IMR-90 (cell line): ENCODE measurements around the gene CPLX1. TPM values are rescaled to one million over a fixed set of nuclear protein-coding genes. Genes with fewer than 3 reads are reported as not detected.

ENCODE experiments used
- ATAC-seq: fragments of 200-7000 bp; cut with Tn5 transposase; 2 replicates; pipeline ENCODE4 v1.9.1; 2020; ENCODE audit warnings: low read depth, mild to moderate bottlenecking, moderate library complexity
- BruUV-seq: library from RNA; stranded (reverse); fragments of 400-500 nt; replicated peaks from 2 replicates; lab custom pipeline; 2021; lab: Mats Ljungman, UMichigan
- CTCF ChIA-PET: fragments of 300-600 bp; formaldehyde crosslinking; extraction: SDS; loops from one replicate; lab custom pipeline; 2021; ENCODE audit warnings: antibody characterized with exemption; lab: Yijun Ruan, JAX
- POLR2A ChIA-PET: fragments of 300-600 bp; sonication (Branson Sonifier 250); formaldehyde crosslinking; loops from one replicate; lab custom pipeline; 2022; ENCODE audit warnings: antibody characterized with exemption; ENCODE audit not compliant: unreplicated experiment; lab: Charles Lee
- DNase-seq: peaks from one replicate; pipeline ENCODE4 v3.0.0; 2013
- H2AFZ ChIP-seq: replicated peaks from 2 replicates; pipeline ENCODE3; 2013; ENCODE audit warnings: low read length, mild to moderate bottlenecking; ENCODE audit not compliant: poor library complexity
- H2AK5ac ChIP-seq: 2 replicates; pipeline ENCODE4 v1.6.1; 2013; ENCODE audit warnings: low read depth, low read length, inconsistent platforms
- H2AK9ac ChIP-seq: replicated peaks from 2 replicates; pipeline ENCODE3; 2013; ENCODE audit warnings: mild to moderate bottlenecking, low read depth, low read length, moderate library complexity; ENCODE audit not compliant: poor library complexity
- H2BK120ac ChIP-seq: 2 replicates; pipeline ENCODE4 v1.6.1; 2013; ENCODE audit warnings: low read depth, low read length, inconsistent platforms
- H2BK15ac ChIP-seq: 3 replicates; pipeline ENCODE4 v1.6.1; 2013; ENCODE audit warnings: low read depth, low read length, inconsistent platforms
- H2BK20ac ChIP-seq: 2 replicates; pipeline ENCODE4 v1.6.1; 2013; ENCODE audit warnings: low read depth, mild to moderate bottlenecking, inconsistent platforms, low read length, moderate library complexity
- H2BK5ac ChIP-seq: 2 replicates; pipeline ENCODE4 v1.6.1; 2013; ENCODE audit warnings: mild to moderate bottlenecking, low read depth, low read length, inconsistent platforms; ENCODE audit not compliant: poor library complexity, severe bottlenecking
- H3K14ac ChIP-seq: replicated peaks from 2 replicates; pipeline ENCODE4 v1.6.1; 2013; ENCODE audit warnings: low read depth, low read length, inconsistent platforms
- H3K18ac ChIP-seq: 2 replicates; pipeline ENCODE4 v1.6.1; 2013; ENCODE audit warnings: low read depth, low read length, control low read depth
- H3K23ac ChIP-seq: 2 replicates; pipeline ENCODE4 v1.6.1; 2013; ENCODE audit warnings: low read depth, low read length, inconsistent platforms
- H3K27ac ChIP-seq: 2 replicates; pipeline ENCODE4 v1.5.1; 2013; ENCODE audit warnings: mild to moderate bottlenecking, control low read depth, low read length; ENCODE audit not compliant: insufficient read depth
- H3K27me3 ChIP-seq: 2 replicates; pipeline ENCODE4 v1.6.1; 2013; ENCODE audit warnings: low read length; ENCODE audit not compliant: control insufficient read depth, insufficient read depth
- H3K36me3 ChIP-seq: 2 replicates; pipeline ENCODE4 v1.6.1; 2013; ENCODE audit warnings: low read length, mixed read lengths; ENCODE audit not compliant: control insufficient read depth, insufficient read depth
- H3K4ac ChIP-seq: 2 replicates; pipeline ENCODE4 v1.6.1; 2013; ENCODE audit warnings: low read depth, low read length, inconsistent platforms
- H3K4me1 ChIP-seq: 2 replicates; pipeline ENCODE4 v1.6.1; 2013; ENCODE audit warnings: low read length, mixed read lengths; ENCODE audit not compliant: control insufficient read depth, insufficient read depth
- H3K4me2 ChIP-seq: 2 replicates; pipeline ENCODE4 v1.6.1; 2013; ENCODE audit warnings: low read depth, mild to moderate bottlenecking, control low read depth, low read length, moderate library complexity
- H3K4me3 ChIP-seq: 2 replicates; pipeline ENCODE4 v1.5.1; 2013; ENCODE audit warnings: low read depth, mild to moderate bottlenecking, control low read depth, low read length, moderate library complexity; ENCODE audit not compliant: insufficient read depth
- H3K56ac ChIP-seq: 2 replicates; pipeline ENCODE4 v1.6.1; 2013; ENCODE audit warnings: low read length, inconsistent platforms; ENCODE audit not compliant: insufficient read depth; ENCODE audit errors: extremely low read depth
- H3K79me1 ChIP-seq, 2 experiments: 2 replicates each; pipeline ENCODE4 v1.6.1; 2013; ENCODE audit warnings: low read length in 2 of 2, inconsistent platforms in 1 of 2, low read depth in 1 of 2
- H3K9ac ChIP-seq: 2 replicates; pipeline ENCODE4 v1.6.1; 2013; ENCODE audit warnings: low read depth, low read length, control low read depth
- H3K9me1 ChIP-seq: 2 replicates; pipeline ENCODE4 v1.6.1; 2013; ENCODE audit warnings: low read length, inconsistent platforms; ENCODE audit not compliant: insufficient read depth
- H3K9me3 ChIP-seq: 2 replicates; pipeline ENCODE4 v1.6.1; 2013; ENCODE audit warnings: low read length; ENCODE audit not compliant: control insufficient read depth, insufficient read depth
- H4K20me1 ChIP-seq: 2 replicates; pipeline ENCODE4 v1.6.1; 2013; ENCODE audit warnings: low read length, inconsistent platforms; ENCODE audit not compliant: insufficient read depth
- H4K5ac ChIP-seq: 2 replicates; pipeline ENCODE4 v1.6.1; 2013; ENCODE audit warnings: mild to moderate bottlenecking, low read depth, low read length, control low read depth
- H4K8ac ChIP-seq, 2 experiments: 2 replicates each; pipeline ENCODE4 v1.6.1; 2013; ENCODE audit warnings: low read depth in 2 of 2, low read length in 2 of 2, control low read depth in 1 of 2, inconsistent platforms in 1 of 2
- H4K91ac ChIP-seq: 2 replicates; pipeline ENCODE4 v1.6.1; 2013; ENCODE audit warnings: low read depth, low read length, inconsistent platforms; ENCODE audit not compliant: insufficient read depth
- BHLHE40 ChIP-seq: fragments of 150-350 bp; IDR thresholded peaks from 2 replicates; pipeline ENCODE4 v1.6.1; 2016; ENCODE audit warnings: mild to moderate bottlenecking, low read depth, low read length
- CEBPB ChIP-seq: IDR thresholded peaks from 2 replicates; pipeline ENCODE4 v1.6.1; 2012; ENCODE audit warnings: low read depth, low read length, improper control_type of control experiment
- CHD1 ChIP-seq: IDR thresholded peaks from 2 replicates; pipeline ENCODE4 v1.6.1; 2012; ENCODE audit warnings: low read depth, low read length, improper control_type of control experiment
- FOS ChIP-seq: fragments of 150-350 bp; IDR thresholded peaks from 2 replicates; pipeline ENCODE4 v1.6.1; 2016; ENCODE audit warnings: low read depth, low read length
- MAFK ChIP-seq: IDR thresholded peaks from 2 replicates; pipeline ENCODE4 v1.6.1; 2012; ENCODE audit warnings: low read depth, low read length, improper control_type of control experiment
- MAZ ChIP-seq: IDR thresholded peaks from 2 replicates; pipeline ENCODE4 v1.6.1; 2012; ENCODE audit warnings: low read depth, mild to moderate bottlenecking, low read length, improper control_type of control experiment, moderate library complexity, borderline replicate concordance
- MXI1 ChIP-seq: IDR thresholded peaks from 2 replicates; pipeline ENCODE4 v1.6.1; 2012; ENCODE audit warnings: low read depth, mild to moderate bottlenecking, low read length, moderate library complexity, borderline replicate concordance
- NFE2L2 ChIP-seq: fragments of 150-350 bp; IDR thresholded peaks from 2 replicates; pipeline ENCODE4 v1.6.1; 2016; ENCODE audit warnings: low read depth, mild to moderate bottlenecking, low read length
- POLR2A ChIP-seq: IDR thresholded peaks from 2 replicates; pipeline ENCODE4 v1.6.1; 2012; ENCODE audit warnings: mild to moderate bottlenecking, low read depth, low read length
- RAD21 ChIP-seq: IDR thresholded peaks from 2 replicates; pipeline ENCODE4 v1.6.1; 2012; ENCODE audit warnings: low read length, improper control_type of control experiment
- RCOR1 ChIP-seq: IDR thresholded peaks from 2 replicates; pipeline ENCODE4 v1.6.1; 2012; ENCODE audit warnings: mild to moderate bottlenecking, low read length, improper control_type of control experiment; ENCODE audit not compliant: insufficient replicate concordance
- RFX5 ChIP-seq: IDR thresholded peaks from 2 replicates; pipeline ENCODE4 v1.8.0; 2012; ENCODE audit warnings: low read depth, mild to moderate bottlenecking, low read length, moderate library complexity
- SMC3 ChIP-seq: fragments of 150-350 bp; IDR thresholded peaks from 2 replicates; pipeline ENCODE4 v1.6.1; 2016; ENCODE audit warnings: low read depth, mild to moderate bottlenecking, antibody characterized with exemption, low read length, moderate library complexity
- WGBS, 2 experiments: methylation state at CpG; one replicate each; pipeline versions ENCODE4 v1.1.5 to v1.1.7; 2013; ENCODE audit warnings: missing lambda C conversion rate in 2 of 2; ENCODE audit not compliant: insufficient read length in 1 of 2; ENCODE audit errors: extremely low coverage in 2 of 2; 5-methylcytosine and 5-hydroxymethylcytosine counted together
- dilution Hi-C: fragments of 300-500 bp; cut with HindIII; formaldehyde crosslinking; loops from one replicate; pipeline ENCODE4 v1.14.3; 2018; ENCODE audit warnings: low sequenced_read_pairs; ENCODE audit not compliant: unreplicated experiment
- in situ Hi-C: fragments of 300-500 bp; cut with MboI; formaldehyde crosslinking; loops from 3 replicates; pipeline ENCODE4 v1.14.3; 2019; ENCODE audit warnings: low sequenced_read_pairs, inconsistent platforms, mixed read lengths
- intact Hi-C: fragments of 100-400 bp; cut with micrococcal nuclease; formaldehyde crosslinking; loops from 2 replicates; pipeline ENCODE4 v1.10.0; 2022
- polyA plus RNA-seq, 3 experiments: library from polyadenylated mRNA; depleted of rRNA; stranded (reverse); fragments of >200 nt; gene quantifications; 2 replicates each; pipeline ENCODE4 v1.2.3, GENCODE V29; 2012; ENCODE audit warnings: low replicate concordance in 1 of 3
- total RNA-seq: library from RNA; depleted of rRNA; stranded (reverse); fragments of >200 nt; gene quantifications from 2 replicates; pipeline ENCODE4 v1.2.3, GENCODE V29; 2012
- TF ChIP-seq, protein P1 (sequence below): fragments of 150-350 bp; IDR thresholded peaks from 2 replicates; pipeline ENCODE4 v1.6.1; 2016; ENCODE audit warnings: low read depth, mild to moderate bottlenecking, low read length, moderate library complexity, borderline replicate concordance
- TF ChIP-seq, protein P2 (sequence below): conservative IDR thresholded peaks from 2 replicates; pipeline ENCODE4 v1.5.1; 2012; ENCODE audit warnings: mild to moderate bottlenecking, low read depth, low read length, improper control_type of control experiment

Gene CPLX1
- total and polyA plus RNA-seq, 2 of the 4 experiments (the other 2 are of a cell fraction), result 0.05 TPM; not detected in 1

DNA sequence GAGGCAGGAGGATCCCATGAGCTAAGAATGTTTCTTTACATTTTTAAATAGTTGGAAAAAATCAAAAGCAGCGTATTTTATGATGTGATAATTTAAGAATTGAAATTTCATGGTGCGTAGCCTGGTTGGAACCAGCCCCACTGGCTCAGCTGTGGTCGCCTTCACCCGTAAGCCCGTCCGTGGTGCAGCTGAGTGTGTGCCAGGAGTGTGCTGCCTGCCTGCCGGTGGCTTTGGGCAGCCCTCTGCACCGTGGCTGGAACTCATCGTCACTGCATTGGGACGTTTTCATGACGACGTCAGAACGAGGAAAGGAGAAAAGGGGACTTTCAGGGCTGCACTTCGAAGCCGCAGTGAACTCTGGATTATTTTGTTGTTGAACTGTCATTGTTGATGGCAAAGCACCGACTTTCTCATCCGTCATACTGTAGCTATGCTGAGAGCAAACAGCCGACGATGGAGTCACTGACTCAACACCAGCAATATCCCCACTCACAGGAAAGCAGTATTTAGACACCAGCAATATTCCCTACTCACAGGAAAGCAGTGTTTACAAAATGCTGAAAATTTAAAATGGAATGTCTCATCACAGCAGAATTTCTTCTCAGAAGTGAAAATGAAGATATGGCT lies 85.2 kb downstream of the CPLX1 start:
- intact Hi-C loops, result no loop called here

More for the DNA sequence above, 85.2 kb downstream of the CPLX1 start:
- ChIA-PET POLR2A (no interaction called here), CTCF (no interaction called here)
- peak overlapping the region; percentile 27; the same call in 1 of the 2 replicates for H3K4ac ChIP-seq
- peak overlapping the region; percentile 74 for H2BK5ac ChIP-seq
- peaks cover 12% of the 10 kb centered on the region for H3K4me1 ChIP-seq
- no peaks in the 10 kb centered on the region for H3K27me3 ChIP-seq
- peak overlapping the region; percentile 53; the same call in 1 of the 2 replicates for H3K27ac ChIP-seq
- H3K36me3 ChIP-seq, result peaks cover 37% of the 10 kb centered on the region
- H2BK20ac ChIP-seq, result no peak overlapping the region
- H4K5ac ChIP-seq, result no peak overlapping the region
- no peak overlapping the region for H2AK5ac ChIP-seq
- peaks cover 41% of the 10 kb centered on the region for H4K20me1 ChIP-seq
- 97% methylated on average over 4 of the region's 19 CpGs; no CpG with 5 or more reads in 1 of the 2 experiments for whole genome bisulfite sequencing, 2 experiments
- ATAC-seq (peak; percentile 86), DNase-seq (peak; percentile 86)
- no peak for TF ChIP-seq CHD1
- TF ChIP-seq CEBPB, result 0 out of 2 replicates have a peak, but pooled peaks have one; percentile 19
- TF ChIP-seq MXI1, result no peak
- TF ChIP-seq MAFK, result peak; percentile 34
- TF ChIP-seq POLR2A, result no peak
- no peak for TF ChIP-seq NFE2L2
- TF ChIP-seq, protein P1, sequence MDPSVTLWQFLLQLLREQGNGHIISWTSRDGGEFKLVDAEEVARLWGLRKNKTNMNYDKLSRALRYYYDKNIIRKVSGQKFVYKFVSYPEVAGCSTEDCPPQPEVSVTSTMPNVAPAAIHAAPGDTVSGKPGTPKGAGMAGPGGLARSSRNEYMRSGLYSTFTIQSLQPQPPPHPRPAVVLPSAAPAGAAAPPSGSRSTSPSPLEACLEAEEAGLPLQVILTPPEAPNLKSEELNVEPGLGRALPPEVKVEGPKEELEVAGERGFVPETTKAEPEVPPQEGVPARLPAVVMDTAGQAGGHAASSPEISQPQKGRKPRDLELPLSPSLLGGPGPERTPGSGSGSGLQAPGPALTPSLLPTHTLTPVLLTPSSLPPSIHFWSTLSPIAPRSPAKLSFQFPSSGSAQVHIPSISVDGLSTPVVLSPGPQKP, result no peak
- TF ChIP-seq RFX5, result no peak
- TF ChIP-seq MAZ, result no peak
- TF ChIP-seq BHLHE40, result no peak
- TF ChIP-seq RCOR1, result no peak
- TF ChIP-seq SMC3, result no peak
- TF ChIP-seq, protein P2, sequence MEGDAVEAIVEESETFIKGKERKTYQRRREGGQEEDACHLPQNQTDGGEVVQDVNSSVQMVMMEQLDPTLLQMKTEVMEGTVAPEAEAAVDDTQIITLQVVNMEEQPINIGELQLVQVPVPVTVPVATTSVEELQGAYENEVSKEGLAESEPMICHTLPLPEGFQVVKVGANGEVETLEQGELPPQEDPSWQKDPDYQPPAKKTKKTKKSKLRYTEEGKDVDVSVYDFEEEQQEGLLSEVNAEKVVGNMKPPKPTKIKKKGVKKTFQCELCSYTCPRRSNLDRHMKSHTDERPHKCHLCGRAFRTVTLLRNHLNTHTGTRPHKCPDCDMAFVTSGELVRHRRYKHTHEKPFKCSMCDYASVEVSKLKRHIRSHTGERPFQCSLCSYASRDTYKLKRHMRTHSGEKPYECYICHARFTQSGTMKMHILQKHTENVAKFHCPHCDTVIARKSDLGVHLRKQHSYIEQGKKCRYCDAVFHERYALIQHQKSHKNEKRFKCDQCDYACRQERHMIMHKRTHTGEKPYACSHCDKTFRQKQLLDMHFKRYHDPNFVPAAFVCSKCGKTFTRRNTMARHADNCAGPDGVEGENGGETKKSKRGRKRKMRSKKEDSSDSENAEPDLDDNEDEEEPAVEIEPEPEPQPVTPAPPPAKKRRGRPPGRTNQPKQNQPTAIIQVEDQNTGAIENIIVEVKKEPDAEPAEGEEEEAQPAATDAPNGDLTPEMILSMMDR, result no peak
- no peak for TF ChIP-seq RAD21
- TF ChIP-seq FOS, result no peak
- peaks cover 14 to 37% of the 10 kb centered on the region in 2 experiments for H3K79me1 ChIP-seq
- peak overlapping the region; percentile 11; the same call in 1 of the 2 replicates for H3K4me2 ChIP-seq
- H3K18ac ChIP-seq, result no peak overlapping the region
- no peak overlapping the region for H3K14ac ChIP-seq
- no peak overlapping the region for H3K9ac ChIP-seq
- no peak overlapping the region for H3K56ac ChIP-seq
- peaks cover 6% of the 10 kb centered on the region; the same call in 1 of the 2 replicates for H3K9me1 ChIP-seq
- H3K23ac ChIP-seq, result no peak overlapping the region
- H2BK120ac ChIP-seq, result no peak overlapping the region
- dilution Hi-C loops (no loop called here), in situ Hi-C loops (no loop called here)
- peak overlapping the region; percentile 16; the same call in 1 of the 2 replicates for H4K91ac ChIP-seq
- BruUV-seq, result no TSS peak
- no peak overlapping the region; the same call in 2 of the 3 replicates for H2BK15ac ChIP-seq
- no peak overlapping the region for H4K8ac ChIP-seq
- no peak overlapping the region for H3K4me3 ChIP-seq
- no peak overlapping the region for H2AK9ac ChIP-seq
- no peak overlapping the region for H2AFZ ChIP-seq
- no peaks in the 10 kb centered on the region for H3K9me3 ChIP-seq
